Mesenteric fat pad (tissue), 1 donor: ENCODE data around the gene PMAIP1. TPM values are rescaled to one million over a fixed set of nuclear protein-coding genes. Genes with fewer than 3 reads are reported as not detected.
"Not testable (repeated sequence)": the region's sequence is repeated elsewhere in the genome, so short reads cannot be mapped to it uniquely, and the experiment has no call there.

Experiments used
- DNase-seq: peaks from one replicate; pipeline ENCODE4 v3.0.0-alpha.2; 2020; ENCODE audit warnings: low spot score
- total RNA-seq: library from RNA; stranded (reverse); fragmentation: NEBNext Ultra II Directional; extraction: Animal tissue kit (Norgen Biotek cat#: 25700); gene quantifications from one replicate; pipeline ENCODE4 v1.2.1, GENCODE V29; 2021
- donor health status: DM: yes; HTN: yes; CAD: no.

The PMAIP1 gene
- total RNA-seq, 1 donor from 2014 or later = 0.87 TPM

DNA sequence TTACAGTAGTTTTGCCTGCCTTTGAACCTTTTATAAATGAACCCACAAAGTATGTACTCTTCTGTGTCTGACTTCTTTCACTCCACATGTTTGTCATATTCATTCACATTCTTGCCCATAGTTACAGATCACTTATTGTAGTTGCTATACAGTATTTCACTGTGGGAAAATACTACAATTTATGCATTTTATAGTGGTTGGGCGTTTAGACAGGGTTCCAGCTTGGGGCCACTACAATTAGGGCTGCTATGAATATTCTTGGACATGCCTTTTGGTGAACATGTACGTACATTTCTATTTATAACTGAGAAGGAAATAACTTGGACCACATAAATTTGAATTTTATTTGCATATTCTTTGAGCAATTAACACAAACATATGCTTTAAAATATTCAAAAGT lies 15.4 kb upstream of the PMAIP1 start:
- no peak for DNase-seq

- DNase-seq = no peak
Measured at GRCh38 chr18:59885579-59886163, 14.1 kb upstream of the PMAIP1 start.

- not testable (repeated sequence) for DNase-seq
Measured at GRCh38 chr18:59886399-59886798, 13.4 kb upstream of the PMAIP1 start.

GRCh38 chr18:59892123-59892522 lies 7.7 kb upstream of the PMAIP1 start:
- DNase-seq = no peak

- no peak for DNase-seq
Measured at GRCh38 chr18:59893971-59894370, 5.8 kb upstream of the PMAIP1 start.

DNA sequence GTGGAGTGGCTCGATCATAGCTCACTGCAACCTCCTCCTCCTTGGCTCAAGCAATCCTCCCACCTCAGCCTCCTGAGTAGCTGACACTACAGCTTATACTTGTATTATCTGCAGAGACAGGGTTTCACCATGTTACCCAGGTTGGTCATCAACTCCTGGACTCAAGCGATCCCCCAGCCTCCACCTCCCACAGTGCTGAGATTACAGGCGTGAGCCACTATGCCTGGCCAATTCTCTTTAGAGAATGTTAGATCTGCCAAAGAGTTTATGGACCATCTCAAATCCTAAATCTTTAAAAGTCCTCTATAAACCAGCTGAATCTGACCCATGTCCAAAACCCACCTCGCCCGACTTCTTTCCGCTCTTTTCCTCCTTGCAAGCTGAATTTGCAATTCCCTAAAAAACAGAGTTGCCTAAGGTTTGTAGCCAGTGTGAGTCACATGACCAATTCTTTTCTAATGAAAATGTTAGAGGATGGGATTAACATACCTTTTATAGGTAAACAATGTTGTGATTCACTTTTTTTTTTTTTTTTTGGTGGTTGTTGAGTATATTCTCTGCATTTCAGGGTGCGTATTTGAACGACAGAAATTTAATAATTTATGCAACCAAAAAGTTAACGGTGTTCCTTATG lies 2.4 kb upstream of the PMAIP1 start:
- DNase-seq = no peak

GRCh38 chr18:59898093-59898492 lies 1.7 kb upstream of the PMAIP1 start:
- no peak for DNase-seq

- no peak for DNase-seq
Measured at GRCh38 chr18:59898609-59899297, 1.0 kb upstream of the PMAIP1 start.

DNA sequence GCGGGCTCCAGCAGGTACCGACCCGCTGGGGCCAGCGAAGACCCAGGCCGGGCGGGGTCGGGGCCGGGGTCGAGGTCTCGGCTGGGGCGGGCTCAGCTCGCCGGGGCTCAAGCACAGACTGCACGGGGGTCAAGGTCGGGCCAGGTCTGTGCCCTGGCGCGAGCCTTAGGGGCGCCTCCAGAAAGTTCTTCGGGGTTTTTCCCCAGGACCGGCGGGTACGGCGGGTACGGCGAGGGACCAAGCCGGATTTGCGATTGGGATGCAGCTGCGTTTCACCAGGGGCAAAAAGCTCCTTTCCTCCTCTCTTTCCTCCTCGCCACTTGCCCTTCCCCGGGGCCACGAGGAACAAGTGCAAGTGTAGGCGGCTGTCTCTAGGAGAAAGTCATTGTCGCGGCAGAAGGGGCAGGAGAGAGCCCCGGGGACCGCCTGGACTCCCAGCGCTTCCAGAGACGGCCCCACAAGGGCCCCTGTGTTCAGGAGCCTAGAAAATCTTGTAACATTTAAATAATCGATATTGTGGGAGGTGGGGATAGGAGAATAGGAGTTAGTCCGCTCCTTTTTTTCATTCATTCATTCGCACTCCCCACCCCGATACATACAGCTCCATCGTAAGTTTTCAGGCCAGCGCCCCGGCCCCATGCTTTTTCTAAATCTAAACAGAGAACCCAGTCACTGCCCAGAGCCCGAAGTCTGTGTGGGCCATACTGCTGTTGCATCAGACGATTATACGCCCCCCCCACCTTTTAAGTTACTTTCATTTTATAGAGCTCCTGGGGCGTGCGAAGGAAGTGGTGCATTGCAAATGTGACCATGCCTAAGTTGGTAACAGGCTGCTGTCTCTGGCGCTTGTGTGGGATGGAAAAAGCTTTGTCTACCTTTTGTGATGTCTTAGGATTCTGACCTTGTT lies 679 bp downstream of the PMAIP1 start:
- no peak for DNase-seq

GRCh38 chr18:59902131-59902992 lies 2.6 kb downstream of the PMAIP1 start:
- DNase-seq = no peak

- no peak for DNase-seq
Measured at GRCh38 chr18:59902993-59903610, 3.3 kb downstream of the PMAIP1 start.

DNA sequence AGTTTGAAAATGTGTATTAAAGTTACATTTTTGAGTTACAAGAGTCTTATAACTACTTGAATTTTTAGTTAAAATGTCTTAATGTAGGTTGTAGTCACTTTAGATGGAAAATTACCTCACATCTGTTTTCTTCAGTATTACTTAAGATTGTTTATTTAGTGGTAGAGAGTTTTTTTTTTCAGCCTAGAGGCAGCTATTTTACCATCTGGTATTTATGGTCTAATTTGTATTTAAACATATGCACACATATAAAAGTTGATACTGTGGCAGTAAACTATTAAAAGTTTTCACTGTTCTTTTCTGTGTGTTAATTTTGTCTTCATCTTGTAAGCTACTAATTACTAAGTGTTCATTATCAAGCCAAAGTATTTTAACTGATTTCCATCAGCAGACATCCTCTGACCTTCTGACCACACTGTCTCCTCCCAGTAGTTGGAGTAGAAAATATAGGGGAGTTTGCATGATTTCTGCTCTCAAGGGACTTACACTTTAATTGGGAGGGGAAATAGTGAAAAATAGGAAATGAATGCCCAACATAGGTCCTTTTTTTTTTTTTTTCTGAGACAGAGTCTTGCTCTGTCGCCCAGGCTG lies 4.3 kb downstream of the PMAIP1 start:
- no peak for DNase-seq

DNA sequence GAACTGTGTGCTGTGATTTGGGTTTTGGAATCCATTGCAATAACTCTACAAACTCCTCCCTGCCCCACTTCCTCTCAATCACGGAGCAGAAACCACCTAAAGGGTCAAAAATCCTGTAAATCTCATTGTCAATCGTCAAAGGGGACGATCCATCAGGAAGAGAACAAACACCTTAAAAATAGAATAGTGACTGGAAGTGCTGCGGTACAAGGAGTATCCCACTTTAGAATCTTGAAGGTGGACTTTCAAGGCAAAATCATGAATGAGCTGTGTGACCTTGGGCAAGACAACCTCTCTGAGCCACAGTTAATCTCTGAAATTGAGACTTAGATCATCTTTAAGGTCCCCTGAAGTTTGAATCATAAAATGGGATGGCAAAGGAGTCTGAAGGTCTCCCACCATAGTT lies 5.9 kb downstream of the PMAIP1 start:
- DNase-seq = no peak

- no peak for DNase-seq
Measured at GRCh38 chr18:59906203-59906602, 6.4 kb downstream of the PMAIP1 start.

DNA sequence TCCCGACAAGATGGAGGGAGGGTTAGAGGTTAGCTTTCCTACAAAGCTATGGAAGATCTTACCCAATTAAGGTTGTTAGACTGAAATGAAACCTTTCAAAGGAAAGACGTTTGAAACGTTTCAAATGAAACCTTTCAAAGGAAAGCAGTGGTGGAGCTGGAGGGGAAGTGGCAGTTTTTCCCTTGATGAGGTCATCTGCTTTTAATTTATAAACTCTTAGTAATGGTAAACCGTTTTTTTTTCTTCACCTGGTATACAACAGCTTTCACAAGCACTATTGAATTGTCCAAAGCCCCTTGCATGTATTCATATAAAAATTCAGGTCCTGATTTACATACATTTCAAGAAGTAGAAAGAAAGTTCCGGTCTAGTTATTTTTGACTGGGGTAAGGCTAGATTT lies 7.4 kb downstream of the PMAIP1 start:
- no peak for DNase-seq

DNA sequence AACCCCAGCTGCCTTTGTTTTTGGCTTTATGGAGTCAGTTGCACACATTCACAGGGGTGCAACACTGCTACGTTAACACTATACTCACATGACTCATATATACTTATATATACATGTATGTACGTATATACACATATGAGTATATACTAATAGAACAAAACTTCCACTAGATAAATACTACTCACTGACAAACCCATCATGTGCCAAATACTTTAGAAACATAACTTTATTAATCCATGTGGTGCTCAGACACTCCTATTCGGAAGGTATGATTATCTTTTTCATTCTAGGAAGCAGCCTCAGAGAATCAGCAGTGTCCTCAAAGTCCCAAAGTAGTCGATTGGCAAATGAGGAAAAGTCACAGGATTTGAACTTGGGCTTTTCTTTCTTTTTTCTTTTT lies 7.9 kb downstream of the PMAIP1 start:
- DNase-seq = no peak

- DNase-seq = no peak
Measured at GRCh38 chr18:59908799-59909198, 9.0 kb downstream of the PMAIP1 start.

DNA sequence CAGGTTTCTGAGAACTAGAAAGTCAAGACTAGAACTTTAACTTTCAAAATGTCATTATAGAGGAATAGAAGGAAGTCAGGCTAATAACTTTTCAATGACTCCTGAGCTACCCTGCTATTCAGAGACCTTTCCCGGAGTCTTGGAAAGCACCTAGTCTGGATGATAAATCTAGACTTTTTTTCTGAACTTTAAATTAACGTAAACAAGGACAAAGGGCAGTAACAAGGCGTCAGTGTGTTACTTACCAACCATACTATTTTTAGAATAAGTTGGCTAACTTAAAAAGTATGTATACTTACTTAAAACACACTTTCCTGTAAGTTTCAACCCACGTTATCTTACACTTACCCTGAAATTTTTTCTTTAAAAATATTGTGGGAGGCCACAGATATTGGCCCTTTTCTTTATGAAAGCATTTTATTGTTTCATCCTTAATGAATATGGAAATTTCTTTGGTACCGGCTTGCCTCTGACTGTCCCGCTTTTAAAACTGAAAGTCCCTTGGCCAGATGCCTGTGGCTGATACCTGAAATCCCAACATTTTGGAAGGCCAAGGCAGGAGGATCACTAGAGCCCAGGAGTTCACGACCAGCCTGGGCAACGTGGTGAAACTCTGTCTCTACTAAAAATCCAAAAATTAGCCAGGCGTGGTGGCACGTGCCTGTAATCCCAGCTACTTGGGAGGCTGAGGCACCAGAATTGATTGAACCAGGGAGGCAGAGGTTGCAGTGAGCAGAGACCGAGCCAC lies 9.7 kb downstream of the PMAIP1 start:
- DNase-seq = no peak

DNA sequence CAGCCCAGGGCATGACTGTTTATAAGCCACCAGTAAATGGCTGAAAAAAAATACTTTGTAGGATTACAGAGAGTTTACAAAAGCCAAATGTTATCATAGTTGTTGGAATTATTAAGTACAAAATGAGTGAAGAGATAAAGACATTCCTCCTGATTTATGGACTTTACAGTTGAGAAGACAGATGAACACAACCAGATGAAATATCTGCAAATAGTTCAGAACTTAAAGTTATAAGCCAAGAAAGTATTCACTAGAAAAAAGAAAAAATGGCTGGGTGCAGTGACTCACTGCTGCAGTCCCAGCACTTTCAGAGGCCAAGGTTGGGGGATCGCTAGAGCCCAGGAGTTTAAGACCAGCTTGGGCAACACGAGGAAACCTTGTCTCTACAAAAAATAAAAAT lies 11.2 kb downstream of the PMAIP1 start:
- DNase-seq = no peak
